ENCODE data around the gene ANKEF1. TPM values are rescaled to one million over a fixed set of nuclear protein-coding genes. Genes with fewer than 3 reads are reported as not detected.

The ANKEF1 gene
- polyA plus RNA-seq, 1 donor (not counting 4 experiments of a cell fraction or from before 2014, with no cell fraction given): 12.4 TPM

DNA sequence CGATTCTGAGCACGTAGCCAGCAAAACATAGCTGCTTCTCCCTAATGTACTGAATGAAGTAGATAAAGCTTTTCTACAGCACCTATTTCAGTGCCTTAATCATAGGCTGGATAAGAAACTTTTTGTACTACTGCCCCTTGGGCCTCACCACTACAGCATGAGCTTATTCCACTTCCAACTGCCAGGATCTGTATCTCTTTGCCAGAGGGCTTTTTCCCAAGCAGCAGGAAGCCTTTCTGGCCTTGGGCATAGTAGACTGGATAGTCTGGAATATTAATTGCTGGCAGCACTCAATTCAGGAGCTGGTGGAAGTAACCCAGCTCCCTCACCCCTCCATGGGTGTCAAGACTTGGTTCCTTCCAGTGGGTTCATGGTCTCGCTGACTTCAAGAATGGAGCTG is 43.6 kb downstream of the ANKEF1 start:
- peak; percentile 84 for FAIRE-seq

DNA sequence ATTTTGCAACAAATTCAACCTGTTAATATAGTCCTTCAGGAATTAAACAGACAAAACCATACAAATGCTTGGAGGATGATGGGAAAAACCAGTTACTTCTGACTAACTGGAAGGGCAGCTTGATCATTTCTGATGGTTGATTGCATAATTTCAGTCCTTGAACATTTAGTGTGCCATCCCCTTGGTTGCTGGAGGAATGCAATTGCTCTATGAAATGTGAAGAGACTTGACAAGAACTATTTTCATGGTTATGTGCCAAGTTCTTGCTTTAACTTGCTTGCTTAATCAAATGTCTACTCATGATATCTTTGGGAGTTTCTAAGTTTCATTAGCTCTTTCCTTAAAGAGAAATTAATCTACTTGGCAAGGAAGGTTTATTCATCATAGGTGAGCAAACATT is 45.2 kb downstream of the ANKEF1 start:
- no peaks in the 10 kb centered on the region for H3K27me3 ChIP-seq (ENCODE audit: control insufficient read depth, extremely low read depth, insufficient read depth, low read length)
- H3K79me2 ChIP-seq (ENCODE audit: control insufficient read depth, insufficient read depth, low read length): no peaks in the 10 kb centered on the region
- peak overlapping the region; percentile 51 for H3K27ac ChIP-seq (ENCODE audit: control insufficient read depth, insufficient read depth, low read length)
- FAIRE-seq: peak; percentile 94
- peak; percentile 97 for DNase-seq (ENCODE audit: low read depth, low spot score)
- no peak overlapping the region for H2AFZ ChIP-seq (ENCODE audit: control insufficient read depth, low read length)
- H3K4me1 ChIP-seq (ENCODE audit: control insufficient read depth, extremely low read depth, insufficient read depth, low read length): peaks cover 63% of the 10 kb centered on the region
- no peaks in the 10 kb centered on the region for H3K36me3 ChIP-seq (ENCODE audit: control insufficient read depth in 2 of 2, extremely low read depth in 1 of 2, insufficient read depth in 2 of 2, low read length in 2 of 2)
- no peak overlapping the region for H3K4me3 ChIP-seq (ENCODE audit: control insufficient read depth in 2 of 3, extremely low read depth in 1 of 3, insufficient read depth in 2 of 3, low read depth in 1 of 3, low read length in 3 of 3)
- H3K9me1 ChIP-seq (ENCODE audit: control insufficient read depth, extremely low read depth, insufficient read depth, low read length): no peaks in the 10 kb centered on the region
- no peaks in the 10 kb centered on the region for H3K9me3 ChIP-seq (ENCODE audit: control insufficient read depth, low read depth, low read length)
- no peak for TF ChIP-seq EZH2 (IDR thresholded peaks at IDR 0.05; ENCODE audit: low read length)
- TF ChIP-seq, protein P1, sequence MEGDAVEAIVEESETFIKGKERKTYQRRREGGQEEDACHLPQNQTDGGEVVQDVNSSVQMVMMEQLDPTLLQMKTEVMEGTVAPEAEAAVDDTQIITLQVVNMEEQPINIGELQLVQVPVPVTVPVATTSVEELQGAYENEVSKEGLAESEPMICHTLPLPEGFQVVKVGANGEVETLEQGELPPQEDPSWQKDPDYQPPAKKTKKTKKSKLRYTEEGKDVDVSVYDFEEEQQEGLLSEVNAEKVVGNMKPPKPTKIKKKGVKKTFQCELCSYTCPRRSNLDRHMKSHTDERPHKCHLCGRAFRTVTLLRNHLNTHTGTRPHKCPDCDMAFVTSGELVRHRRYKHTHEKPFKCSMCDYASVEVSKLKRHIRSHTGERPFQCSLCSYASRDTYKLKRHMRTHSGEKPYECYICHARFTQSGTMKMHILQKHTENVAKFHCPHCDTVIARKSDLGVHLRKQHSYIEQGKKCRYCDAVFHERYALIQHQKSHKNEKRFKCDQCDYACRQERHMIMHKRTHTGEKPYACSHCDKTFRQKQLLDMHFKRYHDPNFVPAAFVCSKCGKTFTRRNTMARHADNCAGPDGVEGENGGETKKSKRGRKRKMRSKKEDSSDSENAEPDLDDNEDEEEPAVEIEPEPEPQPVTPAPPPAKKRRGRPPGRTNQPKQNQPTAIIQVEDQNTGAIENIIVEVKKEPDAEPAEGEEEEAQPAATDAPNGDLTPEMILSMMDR (optimal IDR thresholded peaks at IDR 0.05 in 1 of 3, IDR thresholded peaks at IDR 0.05 in 1 of 3, conservative IDR thresholded peaks at IDR 0.05 in 1 of 3; ENCODE audit: extremely low read depth in 1 of 3, insufficient read depth in 2 of 3, low read length in 3 of 3): no peak
- dilution Hi-C loops (cut with MboI; ENCODE audit: extremely low pct_ligation_motif_present, low sequenced_read_pairs): loop anchor here (25.0 kb wide), 1 partner anchor 93 kb away; no protein-coding TSS in a partner anchor
- H4K20me1 ChIP-seq (ENCODE audit: control insufficient read depth, extremely low read depth, insufficient read depth, low read length): no peaks in the 10 kb centered on the region
- peak overlapping the region; percentile 18 for H3K4me2 ChIP-seq (ENCODE audit: control insufficient read depth, extremely low read depth, insufficient read depth, low read depth, low read length)
- no peak overlapping the region for H3K9ac ChIP-seq (ENCODE audit: control insufficient read depth, extremely low read depth, insufficient read depth, low read length)

More for the DNA sequence above, 43.6 kb downstream of the ANKEF1 start:
- no peak for DNase-seq (ENCODE audit: low read depth, low spot score)
- Histone ChIP-seq H3K27me3 (ENCODE audit: control insufficient read depth, extremely low read depth, insufficient read depth, low read length) (no peaks in the 10 kb centered on the region), H2AFZ (ENCODE audit: control insufficient read depth, low read length) (peak overlapping the region; percentile 51), H3K4me1 (ENCODE audit: control insufficient read depth, extremely low read depth, insufficient read depth, low read length) (peaks cover 65% of the 10 kb centered on the region), H3K9me1 (ENCODE audit: control insufficient read depth, extremely low read depth, insufficient read depth, low read length) (no peaks in the 10 kb centered on the region), H4K20me1 (ENCODE audit: control insufficient read depth, extremely low read depth, insufficient read depth, low read length) (no peaks in the 10 kb centered on the region), H3K4me3 (ENCODE audit: control insufficient read depth in 2 of 3, extremely low read depth in 1 of 3, insufficient read depth in 2 of 3, low read depth in 1 of 3, low read length in 3 of 3) (no peak overlapping the region), H3K79me2 (ENCODE audit: control insufficient read depth, insufficient read depth, low read length) (no peaks in the 10 kb centered on the region), H3K27ac (ENCODE audit: control insufficient read depth, insufficient read depth, low read length) (peak overlapping the region; percentile 75), H3K4me2 (ENCODE audit: control insufficient read depth, extremely low read depth, insufficient read depth, low read depth, low read length) (no peak overlapping the region), H3K9me3 (ENCODE audit: control insufficient read depth, low read depth, low read length) (no peaks in the 10 kb centered on the region), H3K9ac (ENCODE audit: control insufficient read depth, extremely low read depth, insufficient read depth, low read length) (no peak overlapping the region), H3K36me3 (ENCODE audit: control insufficient read depth in 2 of 2, extremely low read depth in 1 of 2, insufficient read depth in 2 of 2, low read length in 2 of 2) (no peaks in the 10 kb centered on the region)
- dilution Hi-C loops (cut with MboI; ENCODE audit: extremely low pct_ligation_motif_present, low sequenced_read_pairs): loop anchor here (25.0 kb wide), 1 partner anchor 91 kb away; no protein-coding TSS in a partner anchor
- TF ChIP-seq EZH2 (IDR thresholded peaks at IDR 0.05; ENCODE audit: low read length): no peak
- TF ChIP-seq, protein P1 (optimal IDR thresholded peaks at IDR 0.05 in 1 of 3, IDR thresholded peaks at IDR 0.05 in 1 of 3, conservative IDR thresholded peaks at IDR 0.05 in 1 of 3; ENCODE audit: extremely low read depth in 1 of 3, insufficient read depth in 2 of 3, low read length in 3 of 3): no peak

Data from keratinocyte (primary cell).